H1 (cell line): ENCODE results near the gene ZSCAN12. TPM values are rescaled to one million over a fixed set of nuclear protein-coding genes. Genes with fewer than 3 reads are reported as not detected.

ENCODE experiments used
- CTCF ChIA-PET: fragments of 300-600 bp; sonication (Branson Sonifier 250); formaldehyde crosslinking; loops from one replicate; lab custom pipeline; 2021; ENCODE audit not compliant: partially characterized antibody; lab: Charles Lee
- POLR2A ChIA-PET: fragments of 300-600 bp; sonication (Branson Sonifier 250); formaldehyde crosslinking; loops from one replicate; lab custom pipeline; 2021; ENCODE audit warnings: inconsistent platforms; ENCODE audit not compliant: partially characterized antibody; lab: Charles Lee
- DNase-seq, 2 experiments: peaks; one replicate each; pipeline versions ENCODE4 v3.0.0 to v3.0.0-alpha.2; 2010 to 2022; ENCODE audit warnings: low spot score in 2 of 2, low read depth in 1 of 2, mixed read lengths in 1 of 2
- FAIRE-seq: peaks from 2 replicates; lab custom pipeline; 2011; peaks lifted over from hg19 to GRCh38; lab: Jason Lieb, UNC
- H2AFZ ChIP-seq: 2 replicates; pipeline ENCODE4 v1.8.1; 2012; ENCODE audit warnings: low read length, inconsistent platforms
- H2AK5ac ChIP-seq: 2 replicates; pipeline ENCODE4 v1.6.1; 2013; ENCODE audit warnings: low read depth, low read length
- H2BK120ac ChIP-seq: replicated peaks from 2 replicates; pipeline ENCODE3; 2013; ENCODE audit warnings: low read depth, low read length, inconsistent platforms
- H2BK12ac ChIP-seq: 2 replicates; pipeline ENCODE4 v1.6.1; 2013; ENCODE audit warnings: low read depth, low read length
- H2BK15ac ChIP-seq: 2 replicates; pipeline ENCODE4 v1.6.1; 2013; ENCODE audit warnings: low read length
- H2BK20ac ChIP-seq: 2 replicates; pipeline ENCODE4 v1.6.1; 2013; ENCODE audit warnings: low read length
- H2BK5ac ChIP-seq: 2 replicates; pipeline ENCODE4 v1.6.1; 2013; ENCODE audit warnings: low read depth, low read length
- H3K14ac ChIP-seq: 2 replicates; pipeline ENCODE4 v1.6.1; 2013; ENCODE audit warnings: inconsistent platforms; ENCODE audit not compliant: insufficient read length
- H3K18ac ChIP-seq: 2 replicates; pipeline ENCODE4 v1.6.1; 2013; ENCODE audit warnings: low read length; ENCODE audit errors: extremely low read depth
- H3K23ac ChIP-seq: 2 replicates; pipeline ENCODE4 v1.6.1; 2013; ENCODE audit warnings: inconsistent platforms; ENCODE audit not compliant: insufficient read length
- H3K23me2 ChIP-seq: 2 replicates; pipeline ENCODE4 v1.6.1; 2013; ENCODE audit warnings: low read depth, low read length
- H3K27ac ChIP-seq: 2 replicates; pipeline ENCODE4 v1.6.1; 2011; ENCODE audit warnings: low read depth, low read length, inconsistent platforms
- H3K27me3 ChIP-seq, 4 experiments: replicated peaks in 1 of 4; 1 replicate in 1 of 4; 2 replicates in 3 of 4; pipeline versions ENCODE4 v1.6.1 to v1.8.1; 2011 to 2013; ENCODE audit warnings: low read length in 3 of 4, mild to moderate bottlenecking in 3 of 4, inconsistent platforms in 2 of 4, mixed read lengths in 2 of 4, moderate library complexity in 1 of 4; ENCODE audit not compliant: control insufficient read depth in 3 of 4, insufficient read depth in 3 of 4; ENCODE audit errors: extremely low read depth in 1 of 4
- H3K36me3 ChIP-seq, 4 experiments: 2 replicates each; pipeline versions ENCODE4 v1.6.1 to v1.8.1; 2011 to 2013; ENCODE audit warnings: mild to moderate bottlenecking in 4 of 4, low read length in 3 of 4, moderate library complexity in 2 of 4, control low read depth in 1 of 4, inconsistent platforms in 1 of 4; ENCODE audit not compliant: insufficient read depth in 4 of 4, control insufficient read depth in 2 of 4
- H3K4ac ChIP-seq: replicated peaks from 2 replicates; pipeline ENCODE3; 2013; ENCODE audit warnings: low read length, low read depth, mixed read lengths, inconsistent platforms; ENCODE audit not compliant: insufficient read length
- H3K4me1 ChIP-seq, 4 experiments: replicated peaks in 1 of 4; 1 replicate in 1 of 4; 2 replicates in 3 of 4; pipeline versions ENCODE4 v1.6.1 to v1.8.1; 2011 to 2013; ENCODE audit warnings: low read length in 3 of 4, inconsistent platforms in 2 of 4, mixed read lengths in 1 of 4; ENCODE audit not compliant: insufficient read depth in 4 of 4, control insufficient read depth in 3 of 4
- H3K4me2 ChIP-seq, 2 experiments: 2 replicates each; pipeline versions ENCODE4 v1.6.1 to v1.8.1; 2011 to 2013; ENCODE audit warnings: low read depth in 2 of 2, low read length in 2 of 2, control low read depth in 1 of 2, inconsistent platforms in 1 of 2, mild to moderate bottlenecking in 1 of 2; ENCODE audit not compliant: insufficient read depth in 1 of 2
- H3K4me3 ChIP-seq, 4 experiments: fragments of 200-600, 300-600 bp in 1 of 4; sonication (generic), shearing (Covaris generic), sonication (Bioruptor Twin) in 1 of 4; 2 replicates each; pipeline versions ENCODE4 v1.5.1 to v1.8.1; 2011 to 2016; ENCODE audit warnings: low read length in 4 of 4, low read depth in 3 of 4, control low read depth in 2 of 4, inconsistent platforms in 2 of 4, mild to moderate bottlenecking in 2 of 4, mixed read lengths in 1 of 4, moderate library complexity in 1 of 4; ENCODE audit not compliant: insufficient read depth in 2 of 4; ENCODE audit errors: extremely low read depth in 1 of 4
- H3K56ac ChIP-seq: replicated peaks from 2 replicates; pipeline ENCODE3; 2013; ENCODE audit warnings: low read depth, mild to moderate bottlenecking, mixed read lengths, low read length, inconsistent platforms; ENCODE audit not compliant: insufficient read length
- H3K79me1 ChIP-seq: 2 replicates; pipeline ENCODE4 v1.6.1; 2013; ENCODE audit warnings: low read depth, low read length, control low read depth
- H3K79me2 ChIP-seq, 2 experiments: 2 replicates each; pipeline versions ENCODE4 v1.6.1 to v1.8.1; 2012 to 2013; ENCODE audit warnings: low read length in 2 of 2, mild to moderate bottlenecking in 2 of 2, inconsistent platforms in 1 of 2; ENCODE audit not compliant: insufficient read depth in 2 of 2, control insufficient read depth in 1 of 2
- H3K9ac ChIP-seq, 4 experiments: replicated peaks in 1 of 4; 1 replicate in 1 of 4; 2 replicates in 3 of 4; pipeline versions ENCODE4 v1.6.1 to v1.8.1; 2011 to 2013; ENCODE audit warnings: low read depth in 3 of 4, low read length in 3 of 4, control low read depth in 2 of 4, mild to moderate bottlenecking in 2 of 4, moderate library complexity in 2 of 4, inconsistent platforms in 1 of 4; ENCODE audit errors: extremely low read depth in 1 of 4
- H3K9me3 ChIP-seq, 2 experiments: 2 replicates each; pipeline versions ENCODE4 v1.6.1 to v1.8.1; 2012 to 2013; ENCODE audit warnings: mild to moderate bottlenecking in 2 of 2, moderate library complexity in 2 of 2, control low read depth in 1 of 2, inconsistent platforms in 1 of 2, low read depth in 1 of 2, low read length in 1 of 2, mixed read lengths in 1 of 2; ENCODE audit not compliant: insufficient read depth in 2 of 2
- H4K20me1 ChIP-seq, 2 experiments: replicated peaks in 1 of 2; 2 replicates each; pipeline versions ENCODE3 to v1.8.1; 2011 to 2013; ENCODE audit warnings: inconsistent platforms in 2 of 2, low read length in 2 of 2, mild to moderate bottlenecking in 1 of 2; ENCODE audit not compliant: insufficient read depth in 2 of 2, control insufficient read depth in 1 of 2
- H4K5ac ChIP-seq: 2 replicates; pipeline ENCODE4 v1.6.1; 2013; ENCODE audit warnings: low read length, low read depth, mixed read lengths, inconsistent platforms; ENCODE audit not compliant: insufficient read length
- H4K8ac ChIP-seq: 2 replicates; pipeline ENCODE4 v1.8.0; 2013; ENCODE audit warnings: mild to moderate bottlenecking, moderate library complexity, low read length, inconsistent platforms; ENCODE audit not compliant: insufficient read depth; ENCODE audit errors: extremely low read depth
- H4K91ac ChIP-seq: replicated peaks from 2 replicates; pipeline ENCODE3; 2013; ENCODE audit warnings: low read length, mixed read lengths, inconsistent platforms; ENCODE audit not compliant: insufficient read length
- CBX5 ChIP-seq: fragments of 300-800, 300-1000 bp; sonication (generic); IDR thresholded peaks from 2 replicates; pipeline ENCODE4 v1.7.1; 2016; ENCODE audit warnings: antibody characterized with exemption, low read length, low read depth
- JUN ChIP-seq: IDR thresholded peaks from 2 replicates; pipeline ENCODE4 v1.6.1; 2011; ENCODE audit warnings: low read depth, mild to moderate bottlenecking, improper control_type of control experiment, low read length
- KDM4A ChIP-seq: IDR thresholded peaks from one replicate; pipeline ENCODE4 v1.7.1; 2012; ENCODE audit warnings: low read depth, mild to moderate bottlenecking, moderate library complexity, low read length, inconsistent platforms; ENCODE audit not compliant: severe bottlenecking
- MAX ChIP-seq: IDR thresholded peaks from 2 replicates; pipeline ENCODE4 v1.6.1; 2012; ENCODE audit warnings: inconsistent platforms
- POLR2AphosphoS5 ChIP-seq: IDR thresholded peaks from 2 replicates; pipeline ENCODE4 v1.6.1; 2011; ENCODE audit warnings: low read depth, low read length
- SIN3A ChIP-seq, 2 experiments: IDR thresholded peaks in 1 of 2; conservative IDR thresholded peaks in 1 of 2; 2 replicates each; pipeline ENCODE4 v1.6.1; 2011 to 2012; ENCODE audit warnings: low read length in 2 of 2, improper control_type of control experiment in 1 of 2, low read depth in 1 of 2, mild to moderate bottlenecking in 1 of 2
- TCF12 ChIP-seq: IDR thresholded peaks from 2 replicates; pipeline ENCODE4 v1.6.1; 2011; ENCODE audit warnings: low read depth, mild to moderate bottlenecking, low read length
- WGBS, 2 experiments: shearing (Covaris generic) in 1 of 2; methylation state at CpG; one replicate each; pipeline versions ENCODE4 v1.1.6 to v1.1.7; 2013 to 2015; ENCODE audit warnings: low lambda C conversion rate in 2 of 2, mixed read lengths in 2 of 2, inconsistent platforms in 1 of 2, low coverage in 1 of 2, missing lambda C conversion rate in 1 of 2; ENCODE audit not compliant: insufficient replicate concordance in 2 of 2, insufficient coverage in 1 of 2, insufficient read length in 1 of 2; ENCODE audit errors: extremely low coverage in 1 of 2, missing lambda C conversion rate in 1 of 2; 5-methylcytosine and 5-hydroxymethylcytosine counted together
- polyA plus RNA-seq, 7 experiments: library from polyadenylated mRNA; depleted of rRNA in 3 of 7; stranded (reverse) in 5 of 7; unstranded in 2 of 7; fragments of >200 nt in 5 of 7; fragments of 200-250 nt in 2 of 7; gene quantifications; 1 replicate in 5 of 7; 2 replicates in 1 of 7; 4 replicates in 1 of 7; pipeline versions ENCODE4 v1.2.1 to v1.2.3, GENCODE V29; 2011 to 2013; ENCODE audit warnings: missing spikeins in 2 of 7, mixed read lengths in 2 of 7
- total RNA-seq: library from RNA; stranded (reverse); fragmentation: NEBNext Ultra II Directional; extraction: Animal tissue kit (Norgen Biotek cat#: 25700); gene quantifications from 2 replicates; pipeline ENCODE4 v1.2.1, GENCODE V29; 2021

The ZSCAN12 gene
- total and polyA plus RNA-seq, 2 of the 8 experiments (the other 6 are each of a cell fraction or from before 2014, with no cell fraction given), result 2.2 to 9.6 TPM

- Histone ChIP-seq H3K4ac (peak within 1 kb of the TSS; percentile 27), H3K36me3 (no peaks in the 10 kb centered on the region), H3K27me3 (0 out of 7 replicates have a peak, but pooled peaks cover 0 to 1% (median 0%) of the 10 kb centered on the region in 4 experiments), H3K27ac (peak within 1 kb of the TSS; percentile 80), H4K8ac (peak within 1 kb of the TSS; percentile 60; the same call in 1 of the 2 replicates), H3K56ac (peak within 1 kb of the TSS; percentile 81), H2BK15ac (0 out of 2 replicates have a peak within 1 kb of the TSS, but pooled peaks have one; percentile 35), H3K4me1 (peaks cover 0 to 2% (median 0%) of the 10 kb centered on the region in 4 experiments; a peak in 1 of 7 replicates), H3K23ac (no peak within 1 kb of the TSS), H3K14ac (no peak within 1 kb of the TSS), H4K91ac (peak within 1 kb of the TSS; percentile 83), H2BK20ac (no peak within 1 kb of the TSS), H3K23me2 (no peaks in the 10 kb centered on the region; the same call in 1 of the 2 replicates), H3K18ac (peak within 1 kb of the TSS; percentile 96; the same call in 1 of the 2 replicates), H4K20me1 (peaks cover 0 to 1% of the 10 kb centered on the region in 2 experiments), H3K79me1 (no peaks in the 10 kb centered on the region; the same call in 1 of the 2 replicates), H2BK5ac (peak within 1 kb of the TSS; percentile 69; the same call in 1 of the 2 replicates), H2BK120ac (no peak within 1 kb of the TSS), H2AFZ (peak within 1 kb of the TSS; percentile 99), H3K9me3 (peaks cover 0 to 3% of the 10 kb centered on the region in 2 experiments; a peak in 1 of 4 replicates), H3K4me2 (peak within 1 kb of the TSS; percentile 66 to 70), H3K4me3 (peak within 1 kb of the TSS; percentile 93 to 96 (median 94)), H2BK12ac (no peak within 1 kb of the TSS), H2AK5ac (no peak within 1 kb of the TSS; the same call in 1 of the 2 replicates), H3K79me2 (peaks cover 0 to 38% of the 10 kb centered on the region in 2 experiments; a peak in 3 of 4 replicates), H3K9ac (peak within 1 kb of the TSS; percentile 53 to 95 (median 82)), H4K5ac (peak within 1 kb of the TSS; percentile 89)
- POLR2A ChIA-PET, result interaction anchor here (0.7 to 2.7 kb wide), 8 partner anchors 8 to 208 kb away, joined by 3 to 20 read pairs (median 5); partner anchors contain the start of genes ZKSCAN8, ZSCAN26 and ZSCAN31
- no peak for FAIRE-seq
- WGBS, 2 experiments, result 6% methylated on average over 29 of the region's 30 CpGs; no CpG with 5 or more reads in 1 of the 2 experiments
- CTCF ChIA-PET, result interaction anchor here (1.1 kb wide), 1 partner anchor 15 kb away, joined by 3 read pairs; no protein-coding TSS in a partner anchor
- peak; percentile 46 to 86 for DNase-seq
- no peak for TF ChIP-seq TCF12
- TF ChIP-seq KDM4A, result peak; percentile 60
- no peak for TF ChIP-seq JUN
- TF ChIP-seq SIN3A (conservative IDR thresholded peaks at IDR 0.05 in 1 of 2, IDR thresholded peaks at IDR 0.05 in 1 of 2; ENCODE audit: low read depth in 1 of 2, low read length in 2 of 2), result peak; percentile 73 to 85; a peak in 1 of 4 replicates
- TF ChIP-seq CBX5, result no peak
- TF ChIP-seq POLR2AphosphoS5, result no peak; the same call in none of the 2 replicates
- no peak for TF ChIP-seq MAX
Measured at GRCh38 chr6:28349892-28350737, 49.4 kb downstream of the ZSCAN12 start, which contains the start of gene ZKSCAN3. TSS of gene ZKSCAN3 (plus strand) at chr6:28349947. CDS start at chr6:28359587, 9,640 bp downstream.
